Measurements from ENCODE around the gene ATP9B. TPM values are rescaled to one million over a fixed set of nuclear protein-coding genes. Genes with fewer than 3 reads are reported as not detected.

Gene ATP9B
- total RNA-seq, 1 experiment from 2014 or later: 15.6 TPM

DNA sequence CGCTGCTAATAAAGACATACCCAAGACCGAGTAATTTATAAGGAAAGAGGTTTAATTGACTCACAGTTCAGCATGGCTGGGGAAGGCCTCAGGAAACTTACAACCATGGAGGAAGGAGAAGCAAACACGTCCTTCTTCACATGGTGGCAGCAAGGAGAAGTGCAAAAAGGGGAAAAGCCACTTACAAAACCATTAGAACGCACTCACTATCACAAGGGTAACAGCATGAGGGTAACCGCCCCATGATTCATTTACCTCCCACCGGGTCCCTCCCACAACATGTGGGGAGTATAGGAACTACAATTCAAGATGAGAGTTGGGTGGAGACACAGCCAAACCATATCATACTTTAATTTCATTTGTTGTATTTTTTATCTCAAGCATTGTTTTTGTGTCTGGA, 67.5 kb downstream of the ATP9B start:
- no peak for DNase-seq

GRCh38 chr18:79139206-79139605, 70.0 kb downstream of the ATP9B start:
- CTCF ChIA-PET: no interaction called here
- Histone ChIP-seq H3K9me2 (replicated peaks; ENCODE audit: low read length) (no peaks in the 10 kb centered on the region), H3K79me2 (ENCODE audit: low read length) (no peaks in the 10 kb centered on the region), H4K20me1 (ENCODE audit: low read length) (no peaks in the 10 kb centered on the region), H3K4me3 (ENCODE audit: low read length) (no peak overlapping the region), H3K36me3 (ENCODE audit: low read depth, low read length) (no peaks in the 10 kb centered on the region), H3K4me2 (ENCODE audit: low read length) (no peak overlapping the region), H3F3A (ENCODE audit: low read length, unreplicated experiment) (no peaks in the 10 kb centered on the region), H3K9ac (ENCODE audit: low read length) (no peak overlapping the region), H3K9me3 (ENCODE audit: low read length) (no peaks in the 10 kb centered on the region), H2AFZ (ENCODE audit: low read length) (no peak overlapping the region), H3K27me3 (ENCODE audit: low read length) (no peaks in the 10 kb centered on the region), H3K4me1 (ENCODE audit: insufficient read depth, low read length) (no peaks in the 10 kb centered on the region), H3K27ac (ENCODE audit: low read length) (no peak overlapping the region)
- intact Hi-C loops (cut with micrococcal nuclease): no loop called here
- no peak for TF ChIP-seq EZH2 (IDR thresholded peaks at IDR 0.05; ENCODE audit: low read length, unreplicated experiment)
- TF ChIP-seq, protein P1, sequence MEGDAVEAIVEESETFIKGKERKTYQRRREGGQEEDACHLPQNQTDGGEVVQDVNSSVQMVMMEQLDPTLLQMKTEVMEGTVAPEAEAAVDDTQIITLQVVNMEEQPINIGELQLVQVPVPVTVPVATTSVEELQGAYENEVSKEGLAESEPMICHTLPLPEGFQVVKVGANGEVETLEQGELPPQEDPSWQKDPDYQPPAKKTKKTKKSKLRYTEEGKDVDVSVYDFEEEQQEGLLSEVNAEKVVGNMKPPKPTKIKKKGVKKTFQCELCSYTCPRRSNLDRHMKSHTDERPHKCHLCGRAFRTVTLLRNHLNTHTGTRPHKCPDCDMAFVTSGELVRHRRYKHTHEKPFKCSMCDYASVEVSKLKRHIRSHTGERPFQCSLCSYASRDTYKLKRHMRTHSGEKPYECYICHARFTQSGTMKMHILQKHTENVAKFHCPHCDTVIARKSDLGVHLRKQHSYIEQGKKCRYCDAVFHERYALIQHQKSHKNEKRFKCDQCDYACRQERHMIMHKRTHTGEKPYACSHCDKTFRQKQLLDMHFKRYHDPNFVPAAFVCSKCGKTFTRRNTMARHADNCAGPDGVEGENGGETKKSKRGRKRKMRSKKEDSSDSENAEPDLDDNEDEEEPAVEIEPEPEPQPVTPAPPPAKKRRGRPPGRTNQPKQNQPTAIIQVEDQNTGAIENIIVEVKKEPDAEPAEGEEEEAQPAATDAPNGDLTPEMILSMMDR (conservative IDR thresholded peaks at IDR 0.05; ENCODE audit: low read depth, low read length): no peak
- ATAC-seq (no peak), DNase-seq (no peak)
- BruUV-seq (replicated peaks): no TSS peak
- POLR2A ChIA-PET (ENCODE audit: unreplicated experiment): no interaction called here

More for the DNA sequence above, 67.5 kb downstream of the ATP9B start:
- intact Hi-C loops (cut with micrococcal nuclease): no loop called here
- no TSS peak for BruUV-seq (replicated peaks)
- no peaks in the 10 kb centered on the region for H3K27me3 ChIP-seq (ENCODE audit: low read length)
- ATAC-seq: no peak; the same call in 1 of the 2 replicates
- H4K20me1 ChIP-seq (ENCODE audit: low read length): no peaks in the 10 kb centered on the region
- ChIA-PET CTCF (no interaction called here), POLR2A (ENCODE audit: unreplicated experiment) (no interaction called here)
- no peaks in the 10 kb centered on the region for H3F3A ChIP-seq (ENCODE audit: low read length, unreplicated experiment)
- no peak overlapping the region for H2AFZ ChIP-seq (ENCODE audit: low read length)
- H3K9me2 ChIP-seq (replicated peaks; ENCODE audit: low read length): no peaks in the 10 kb centered on the region
- no peaks in the 10 kb centered on the region for H3K4me1 ChIP-seq (ENCODE audit: insufficient read depth, low read length)
- no peak overlapping the region for H3K4me3 ChIP-seq (ENCODE audit: low read length)
- H3K4me2 ChIP-seq (ENCODE audit: low read length): no peak overlapping the region
- H3K36me3 ChIP-seq (ENCODE audit: low read depth, low read length): no peaks in the 10 kb centered on the region
- H3K79me2 ChIP-seq (ENCODE audit: low read length): no peaks in the 10 kb centered on the region
- H3K27ac ChIP-seq (ENCODE audit: low read length): no peak overlapping the region
- H3K9ac ChIP-seq (ENCODE audit: low read length): no peak overlapping the region
- no peak for TF ChIP-seq EZH2 (IDR thresholded peaks at IDR 0.05; ENCODE audit: low read length, unreplicated experiment)
- TF ChIP-seq, protein P1 (conservative IDR thresholded peaks at IDR 0.05; ENCODE audit: low read depth, low read length): no peak
- TF ChIP-seq EZH2phosphoT487 (IDR thresholded peaks at IDR 0.05; ENCODE audit: borderline replicate concordance, low read length): no peak
- no peaks in the 10 kb centered on the region for H3K9me3 ChIP-seq (ENCODE audit: low read length)

DNA sequence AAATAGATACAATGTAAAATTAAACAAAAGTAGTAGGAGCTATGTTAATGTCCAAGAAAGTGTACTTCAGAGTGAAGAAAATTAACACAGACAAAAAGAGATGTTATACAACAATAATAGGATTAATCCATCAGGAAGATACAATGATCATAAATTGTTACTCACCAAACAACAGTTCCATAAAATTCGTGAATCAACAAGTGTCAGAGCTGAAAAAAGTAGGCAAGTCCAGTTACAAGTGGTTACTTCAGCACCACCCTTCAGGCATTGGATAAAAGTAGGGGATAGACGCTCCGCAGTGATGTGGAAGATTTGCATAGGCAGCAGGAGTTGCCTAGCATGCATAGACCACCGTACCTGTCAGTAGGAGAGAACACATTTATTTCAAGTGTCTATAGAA, 77.8 kb downstream of the ATP9B start:
- intact Hi-C loops (cut with micrococcal nuclease): no loop called here
- ATAC-seq: no peak
- Histone ChIP-seq H2AFZ (ENCODE audit: low read length) (no peak overlapping the region), H3K36me3 (ENCODE audit: low read depth, low read length) (no peaks in the 10 kb centered on the region), H3K79me2 (ENCODE audit: low read length) (no peaks in the 10 kb centered on the region), H3K27me3 (ENCODE audit: low read length) (no peaks in the 10 kb centered on the region), H4K20me1 (ENCODE audit: low read length) (no peaks in the 10 kb centered on the region), H3K4me3 (ENCODE audit: low read length) (no peak overlapping the region), H3K4me1 (ENCODE audit: insufficient read depth, low read length) (no peaks in the 10 kb centered on the region), H3K9me3 (ENCODE audit: low read length) (no peaks in the 10 kb centered on the region), H3F3A (ENCODE audit: low read length, unreplicated experiment) (no peaks in the 10 kb centered on the region), H3K9ac (ENCODE audit: low read length) (no peak overlapping the region), H3K27ac (ENCODE audit: low read length) (no peak overlapping the region), H3K9me2 (replicated peaks; ENCODE audit: low read length) (no peaks in the 10 kb centered on the region), H3K4me2 (ENCODE audit: low read length) (no peak overlapping the region)
- DNase-seq: no peak
- BruUV-seq (replicated peaks): no TSS peak
- CTCF ChIA-PET: no interaction called here
- TF ChIP-seq EZH2 (IDR thresholded peaks at IDR 0.05; ENCODE audit: low read length, unreplicated experiment): no peak
- TF ChIP-seq, protein P1 (conservative IDR thresholded peaks at IDR 0.05; ENCODE audit: low read depth, low read length): no peak
- no peak for TF ChIP-seq EZH2phosphoT487 (IDR thresholded peaks at IDR 0.05; ENCODE audit: borderline replicate concordance, low read length)
- POLR2A ChIA-PET (ENCODE audit: unreplicated experiment): no interaction called here

All from PC-3 (cell line).